Pancreas (tissue), 10 donors: ENCODE data around the gene ZNF385B. TPM values are rescaled to one million over a fixed set of nuclear protein-coding genes. Genes with fewer than 3 reads are reported as not detected.
"Not testable (repeated sequence)": the region's sequence is repeated elsewhere in the genome, so short reads cannot be mapped to it uniquely, and the experiment has no call there.

Experiments used
- ATAC-seq, 4 donors: fragments of 200-7000 bp; cut with Tn5 transposase; one replicate each; pipeline versions ENCODE4 v1.8.0 to v1.9.1; 2020; ENCODE audit warnings: mild to moderate bottlenecking in 4 of 4, moderate library complexity in 4 of 4
- DNase-seq, 6 donors: peaks; one replicate each; pipeline ENCODE4 v3.0.0-alpha.2; 2020
- FAIRE-seq: peaks from 2 replicates; lab custom pipeline; 2012; peaks lifted over from hg19 to GRCh38; lab: Jason Lieb, UNC
- H3K27ac ChIP-seq, 4 donors: fragments of 200-600 bp; sonication (generic); 1 replicate in 3 of 4; 2 replicates in 1 of 4; pipeline versions ENCODE4 v1.5.0 to v1.8.0; 2020
- H3K27me3 ChIP-seq, 4 donors: fragments of 200-600 bp; one replicate each; pipeline ENCODE4 v1.8.0; 2021
- H3K36me3 ChIP-seq, 3 donors: fragments of 200-600 bp; sonication (generic) in 1 of 3; one replicate each; pipeline versions ENCODE4 v1.5.0 to v1.8.0; 2020 to 2021
- H3K4me1 ChIP-seq, 3 donors: fragments of 200-600 bp; one replicate each; pipeline ENCODE4 v1.8.0; 2021
- H3K4me3 ChIP-seq, 4 donors: fragments of 200-600 bp; sonication (generic) in 2 of 4; one replicate each; pipeline versions ENCODE4 v1.5.0 to v1.8.0; 2020 to 2021
- H3K9me3 ChIP-seq, 4 donors: fragments of 200-600 bp; one replicate each; pipeline ENCODE4 v1.8.0; 2021
- WGBS, 2 donors: extraction: QIAGEN DNeasy Blood & Tissue Kit; methylation state at CpG; one replicate each; pipeline ENCODE4 v1.1.7; 2013; 5-methylcytosine and 5-hydroxymethylcytosine counted together
- intact Hi-C, 3 donors: fragments of 100-400 bp; cut with DNase I; formaldehyde crosslinking; loops; one replicate each; pipeline versions ENCODE4 v1.11.1 to v1.14.2; 2022
- polyA plus RNA-seq, 2 donors: library from polyadenylated mRNA; stranded (reverse); fragments of 200-250 nt; gene quantifications; one replicate each; pipeline ENCODE4 v1.2.3, GENCODE V29; 2013
- total RNA-seq, 6 donors: library from RNA; stranded (reverse); fragmentation: NEBNext Ultra II Directional in 4 of 6; extraction: Animal tissue kit (Norgen Biotek cat#: 25700) in 4 of 6; gene quantifications; one replicate each; pipeline versions ENCODE4 v1.2.1 to v1.2.4, GENCODE V29; 2021 to 2023
- TF ChIP-seq, protein P1 (sequence below), 4 donors: fragments of 200-600 bp; sonication (generic) in 3 of 4; IDR thresholded peaks; one replicate each; pipeline versions ENCODE4 v1.5.0 to v1.8.0; 2021; ENCODE audit warnings: antibody characterized with exemption in 4 of 4
- donor health status: healthy with polysubstance abuse.
- donor health status: DM: no; HTN: no; CAD: no; lungs with moderate emphysema.
- donor health status: DM: no; HTN: no; CAD: no.
- donor health status: control.
- donor health status: control.
- donor health status: Bipolar disorder and iron deficiency.
- donor health status: DM: yes; HTN: yes; CAD: no.
- donor health status: DM: no; HTN: no; CAD: no.
- donor health status: DM: no; HTN: no; CAD: no.
- donor health status: DM: yes; HTN: yes; CAD: no.

ZNF385B gene
- total and polyA plus RNA-seq, 8 donors = 0.19 to 0.61 (median 0.37) TPM; not detected in 1

DNA sequence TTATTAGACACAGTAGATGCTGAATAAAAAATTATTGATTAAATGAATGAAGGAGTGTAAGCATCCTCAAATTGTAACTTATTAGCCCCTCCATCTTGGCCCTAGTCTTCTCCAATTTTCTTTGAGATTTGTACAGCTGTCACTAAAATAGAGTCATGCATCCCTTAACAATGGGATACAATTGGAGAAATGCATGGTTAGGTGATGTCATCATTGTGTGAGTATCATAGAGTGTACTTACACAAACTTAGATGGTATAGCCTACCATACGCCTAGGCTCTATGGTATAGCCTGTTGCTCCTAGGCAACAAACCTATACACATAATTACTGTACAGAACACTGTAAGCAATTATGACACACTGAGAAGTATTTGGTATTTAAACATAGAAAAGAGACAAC lies 38.3 kb upstream of the ZNF385B start:
- no peak overlapping the region for H3K27ac ChIP-seq
- DNase-seq (no peak), FAIRE-seq (no peak), ATAC-seq (no peak)
- 87 to 89% methylated on average over 1 of the region's 1 CpG for WGBS, 2 donors
- H3K27me3 ChIP-seq = no peaks in the 10 kb centered on the region
- H3K36me3 ChIP-seq = no peaks in the 10 kb centered on the region
- intact Hi-C loops = no loop called here
- H3K9me3 ChIP-seq = no peaks in the 10 kb centered on the region
- H3K4me3 ChIP-seq = no peak overlapping the region
- TF ChIP-seq, protein P1, sequence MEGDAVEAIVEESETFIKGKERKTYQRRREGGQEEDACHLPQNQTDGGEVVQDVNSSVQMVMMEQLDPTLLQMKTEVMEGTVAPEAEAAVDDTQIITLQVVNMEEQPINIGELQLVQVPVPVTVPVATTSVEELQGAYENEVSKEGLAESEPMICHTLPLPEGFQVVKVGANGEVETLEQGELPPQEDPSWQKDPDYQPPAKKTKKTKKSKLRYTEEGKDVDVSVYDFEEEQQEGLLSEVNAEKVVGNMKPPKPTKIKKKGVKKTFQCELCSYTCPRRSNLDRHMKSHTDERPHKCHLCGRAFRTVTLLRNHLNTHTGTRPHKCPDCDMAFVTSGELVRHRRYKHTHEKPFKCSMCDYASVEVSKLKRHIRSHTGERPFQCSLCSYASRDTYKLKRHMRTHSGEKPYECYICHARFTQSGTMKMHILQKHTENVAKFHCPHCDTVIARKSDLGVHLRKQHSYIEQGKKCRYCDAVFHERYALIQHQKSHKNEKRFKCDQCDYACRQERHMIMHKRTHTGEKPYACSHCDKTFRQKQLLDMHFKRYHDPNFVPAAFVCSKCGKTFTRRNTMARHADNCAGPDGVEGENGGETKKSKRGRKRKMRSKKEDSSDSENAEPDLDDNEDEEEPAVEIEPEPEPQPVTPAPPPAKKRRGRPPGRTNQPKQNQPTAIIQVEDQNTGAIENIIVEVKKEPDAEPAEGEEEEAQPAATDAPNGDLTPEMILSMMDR (IDR thresholded peaks at IDR 0.05) = no peak
- no peaks in the 10 kb centered on the region for H3K4me1 ChIP-seq

DNA sequence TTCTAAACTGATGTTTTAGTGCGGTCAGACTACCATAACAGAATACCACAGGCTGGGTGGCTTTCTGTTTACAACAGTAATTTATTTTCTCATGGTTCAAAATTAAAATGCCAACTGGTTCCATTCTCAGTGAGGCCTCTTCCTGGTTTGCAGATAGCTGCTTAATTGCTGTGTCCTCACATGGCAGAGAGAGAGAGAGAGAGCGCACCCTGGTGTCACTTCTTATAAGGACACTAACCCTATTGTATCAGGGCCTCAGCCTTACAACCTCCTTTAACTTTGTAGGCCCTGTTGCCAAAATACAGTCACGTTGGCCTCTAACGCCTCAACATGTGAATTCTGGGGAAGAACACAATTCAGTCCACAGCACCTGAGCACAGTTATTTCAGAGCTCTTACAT lies 37.5 kb upstream of the ZNF385B start:
- Histone ChIP-seq H3K36me3 (no peaks in the 10 kb centered on the region), H3K4me3 (no peak overlapping the region), H3K9me3 (no peaks in the 10 kb centered on the region), H3K27me3 (no peaks in the 10 kb centered on the region), H3K4me1 (no peaks in the 10 kb centered on the region), H3K27ac (no peak overlapping the region)
- TF ChIP-seq, protein P1 (IDR thresholded peaks at IDR 0.05) = no peak
- DNase-seq (no peak), FAIRE-seq (no peak), ATAC-seq (no peak)
- intact Hi-C loops = no loop called here
- 77 to 84% methylated on average over 4 of the region's 4 CpGs for WGBS, 2 donors

DNA sequence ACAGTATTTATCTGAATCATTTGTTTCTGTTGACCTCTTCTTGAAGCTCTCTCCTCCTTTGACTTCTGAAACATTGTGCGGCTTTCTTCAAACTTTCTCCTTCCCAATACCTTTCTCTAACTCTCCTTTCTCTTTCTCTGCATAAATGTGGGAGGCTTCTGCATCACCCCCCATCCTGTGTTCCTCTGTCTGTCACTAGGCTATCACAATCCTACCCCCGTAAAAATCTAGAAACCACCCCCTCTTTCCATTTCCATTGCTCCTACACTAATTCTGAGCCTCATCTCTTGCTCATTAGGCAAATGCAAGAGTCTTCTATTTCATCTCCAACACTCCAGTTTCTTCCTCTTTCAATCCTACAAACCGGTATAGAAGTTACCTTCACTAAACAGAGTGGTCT lies 32.2 kb upstream of the ZNF385B start:
- H3K4me3 ChIP-seq = no peak overlapping the region
- H3K27ac ChIP-seq = no peak overlapping the region
- intact Hi-C loops = no loop called here
- H3K36me3 ChIP-seq = no peaks in the 10 kb centered on the region
- ATAC-seq (no peak), DNase-seq (no peak), FAIRE-seq (no peak)
- no peaks in the 10 kb centered on the region for H3K27me3 ChIP-seq
- no peaks in the 10 kb centered on the region for H3K9me3 ChIP-seq
- TF ChIP-seq, protein P1 (IDR thresholded peaks at IDR 0.05) = no peak
- H3K4me1 ChIP-seq = no peaks in the 10 kb centered on the region
- 80 to 89% methylated on average over 3 of the region's 3 CpGs for WGBS, 2 donors

DNA sequence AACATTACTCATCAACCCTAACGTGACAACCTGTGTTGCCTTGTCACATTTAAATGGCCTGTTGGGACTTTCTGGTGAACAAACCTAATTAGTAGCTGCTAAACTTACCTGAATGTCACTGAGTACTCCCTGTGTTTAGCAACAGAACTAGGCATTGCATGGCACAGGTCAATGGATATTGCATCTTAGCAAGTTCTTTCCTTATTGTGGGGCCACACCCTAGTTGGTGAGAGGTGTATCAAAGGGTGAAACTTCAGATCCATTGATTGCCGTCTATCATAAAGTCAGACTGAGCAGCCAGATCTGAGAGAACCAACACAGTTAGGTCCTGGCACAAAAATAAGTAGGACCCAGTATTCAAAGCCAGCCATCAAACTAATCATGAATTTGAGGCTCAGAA lies 29.8 kb upstream of the ZNF385B start:
- WGBS, 2 donors = 70 to 79% methylated on average over 2 of the region's 2 CpGs
- intact Hi-C loops = no loop called here
- no peaks in the 10 kb centered on the region for H3K36me3 ChIP-seq
- no peaks in the 10 kb centered on the region for H3K27me3 ChIP-seq
- TF ChIP-seq, protein P1 (IDR thresholded peaks at IDR 0.05) = no peak
- no peak for ATAC-seq
- no peak overlapping the region for H3K27ac ChIP-seq
- no peak for DNase-seq
- no peak overlapping the region for H3K4me3 ChIP-seq
- no peaks in the 10 kb centered on the region for H3K9me3 ChIP-seq
- FAIRE-seq = no peak
- H3K4me1 ChIP-seq = no peaks in the 10 kb centered on the region

DNA sequence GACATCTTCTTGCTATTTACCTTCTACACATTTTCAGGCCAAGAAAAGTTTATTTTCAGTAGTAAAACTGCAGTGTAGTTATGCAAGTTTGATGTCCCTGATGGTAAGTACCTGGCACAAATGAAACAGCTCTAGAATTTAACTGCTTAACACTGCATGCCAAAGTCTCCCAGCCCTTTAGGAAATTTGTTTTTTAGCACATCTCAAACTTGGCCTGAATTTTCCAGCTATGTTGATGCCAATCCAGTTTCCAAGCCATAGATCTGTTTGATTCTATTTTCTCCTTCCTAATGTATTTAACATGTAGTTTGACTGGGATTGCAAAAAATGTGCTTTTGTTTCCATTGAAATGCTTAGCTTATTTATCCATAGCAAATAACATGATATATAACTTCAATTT lies 29.3 kb upstream of the ZNF385B start:
- Histone ChIP-seq H3K9me3 (no peaks in the 10 kb centered on the region), H3K4me3 (no peak overlapping the region), H3K27me3 (no peaks in the 10 kb centered on the region), H3K27ac (no peak overlapping the region), H3K36me3 (no peaks in the 10 kb centered on the region), H3K4me1 (no peaks in the 10 kb centered on the region)
- intact Hi-C loops = no loop called here
- TF ChIP-seq, protein P1 (IDR thresholded peaks at IDR 0.05) = no peak
- DNase-seq = no peak
- FAIRE-seq = no peak
- ATAC-seq = no peak

DNA sequence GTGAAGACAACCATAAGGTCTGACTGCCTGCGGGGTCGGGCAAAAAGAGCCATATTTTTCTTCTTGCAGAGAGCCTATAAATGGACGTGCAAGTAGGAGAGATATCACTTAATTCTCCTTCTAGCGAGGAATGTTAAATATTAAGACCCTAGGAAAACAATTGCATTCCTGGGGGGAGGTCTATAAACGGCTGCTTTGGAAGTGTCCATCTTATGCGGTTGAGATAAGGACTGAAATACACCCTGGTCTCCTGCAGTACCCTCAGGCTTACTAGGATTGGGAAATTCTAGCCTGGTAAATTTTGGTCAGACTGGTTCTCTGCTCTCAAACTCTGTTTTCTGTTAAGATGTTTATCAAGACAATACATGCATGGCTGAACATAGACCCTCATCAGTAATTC lies 27.2 kb upstream of the ZNF385B start:
- H3K9me3 ChIP-seq, H3K36me3 ChIP-seq, DNase-seq, H3K4me1 ChIP-seq, intact Hi-C loops, ATAC-seq, H3K27ac ChIP-seq, H3K4me3 ChIP-seq, H3K27me3 ChIP-seq, FAIRE-seq: not testable (repeated sequence)
- 78 to 88% methylated on average over 6 of the region's 6 CpGs for WGBS, 2 donors
